ENCODE measurements around the gene KRIT1.
"Not testable (repeated sequence)": the region's sequence is repeated elsewhere in the genome, so short reads cannot be mapped to it uniquely, and the experiment has no call there.

KRIT1 gene

GRCh38 chr7:92266415-92267241 is 20.9 kb upstream of the KRIT1 start:
- no peak for DNase-seq (ENCODE audit: low spot score)
- no peak for TF ChIP-seq CTCF (IDR thresholded peaks at IDR 0.05; ENCODE audit: borderline replicate concordance, control extremely low read depth, extremely low read depth, insufficient read depth, missing control alignments)
- in situ Hi-C loops (cut with MboI; ENCODE audit: low sequenced_read_pairs, unreplicated experiment): no loop called here

GRCh38 chr7:92260248-92260781 is 14.6 kb upstream of the KRIT1 start:
- in situ Hi-C loops (cut with MboI; ENCODE audit: low sequenced_read_pairs, unreplicated experiment): no loop called here
- no peak for DNase-seq (ENCODE audit: low spot score)
- TF ChIP-seq CTCF (IDR thresholded peaks at IDR 0.05; ENCODE audit: borderline replicate concordance, control extremely low read depth, extremely low read depth, insufficient read depth, missing control alignments): no peak

- DNase-seq (ENCODE audit: low spot score): peak; percentile 22
- no peak for TF ChIP-seq CTCF (IDR thresholded peaks at IDR 0.05; ENCODE audit: borderline replicate concordance, control extremely low read depth, extremely low read depth, insufficient read depth, missing control alignments)
- in situ Hi-C loops (cut with MboI; ENCODE audit: low sequenced_read_pairs, unreplicated experiment): no loop called here
These were observed 14.0 kb upstream of the KRIT1 start for GRCh38 chr7:92259610-92260247.

GRCh38 chr7:92259062-92259461 is 13.3 kb upstream of the KRIT1 start:
- TF ChIP-seq CTCF (IDR thresholded peaks at IDR 0.05; ENCODE audit: borderline replicate concordance, control extremely low read depth, extremely low read depth, insufficient read depth, missing control alignments): no peak
- in situ Hi-C loops (cut with MboI; ENCODE audit: low sequenced_read_pairs, unreplicated experiment): no loop called here
- no peak for DNase-seq (ENCODE audit: low spot score)

- DNase-seq (ENCODE audit: low spot score): no peak
- no peak for TF ChIP-seq CTCF (IDR thresholded peaks at IDR 0.05; ENCODE audit: borderline replicate concordance, control extremely low read depth, extremely low read depth, insufficient read depth, missing control alignments)
- in situ Hi-C loops (cut with MboI; ENCODE audit: low sequenced_read_pairs, unreplicated experiment): no loop called here
These were observed 9.6 kb upstream of the KRIT1 start for GRCh38 chr7:92255308-92255707.

- DNase-seq (ENCODE audit: low spot score); in situ Hi-C loops (cut with MboI; ENCODE audit: low sequenced_read_pairs, unreplicated experiment): not testable (repeated sequence)
These were observed 9.1 kb upstream of the KRIT1 start for GRCh38 chr7:92254800-92255199.

- DNase-seq (ENCODE audit: low spot score): no peak
- in situ Hi-C loops (cut with MboI; ENCODE audit: low sequenced_read_pairs, unreplicated experiment): no loop called here
- no peak for TF ChIP-seq CTCF (IDR thresholded peaks at IDR 0.05; ENCODE audit: borderline replicate concordance, control extremely low read depth, extremely low read depth, insufficient read depth, missing control alignments)
These were observed 7.5 kb upstream of the KRIT1 start for GRCh38 chr7:92253251-92253650.

Measured in GM13976 (cell line).